ENCODE data around the gene USP40. TPM values are rescaled to one million over a fixed set of nuclear protein-coding genes. Genes with fewer than 3 reads are reported as not detected.

USP40 gene
- total RNA-seq, 1 donor from 2014 or later = 23.8 TPM

DNA sequence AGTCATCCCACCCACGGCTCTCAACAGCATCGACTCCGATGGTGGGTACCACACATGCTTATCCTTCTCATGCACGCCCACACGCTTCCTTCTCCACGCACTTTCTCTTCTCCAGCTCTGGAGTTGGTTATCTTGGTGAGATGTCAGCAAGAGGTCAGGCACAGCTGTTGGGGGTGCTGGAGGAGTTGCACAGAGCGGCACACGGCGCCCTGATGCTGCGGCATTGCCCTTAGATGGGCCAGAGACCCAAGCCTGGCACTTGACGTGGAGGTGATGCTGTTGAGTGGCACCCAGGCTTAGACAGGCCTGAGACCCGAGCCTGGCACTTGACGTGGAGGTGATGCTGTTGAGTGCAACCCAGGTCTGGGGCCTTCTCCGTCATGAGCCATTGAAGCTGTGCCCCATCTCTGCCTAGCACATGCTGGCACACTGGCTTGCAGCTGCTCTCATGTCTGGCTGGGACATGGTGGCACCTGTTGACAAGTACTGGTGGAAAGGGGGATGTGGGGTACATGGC, 129.1 kb downstream of the USP40 start:
- DNase-seq (ENCODE audit: low spot score) = peak; percentile 63
- intact Hi-C loops (cut with DNase I) = no loop called here

DNA sequence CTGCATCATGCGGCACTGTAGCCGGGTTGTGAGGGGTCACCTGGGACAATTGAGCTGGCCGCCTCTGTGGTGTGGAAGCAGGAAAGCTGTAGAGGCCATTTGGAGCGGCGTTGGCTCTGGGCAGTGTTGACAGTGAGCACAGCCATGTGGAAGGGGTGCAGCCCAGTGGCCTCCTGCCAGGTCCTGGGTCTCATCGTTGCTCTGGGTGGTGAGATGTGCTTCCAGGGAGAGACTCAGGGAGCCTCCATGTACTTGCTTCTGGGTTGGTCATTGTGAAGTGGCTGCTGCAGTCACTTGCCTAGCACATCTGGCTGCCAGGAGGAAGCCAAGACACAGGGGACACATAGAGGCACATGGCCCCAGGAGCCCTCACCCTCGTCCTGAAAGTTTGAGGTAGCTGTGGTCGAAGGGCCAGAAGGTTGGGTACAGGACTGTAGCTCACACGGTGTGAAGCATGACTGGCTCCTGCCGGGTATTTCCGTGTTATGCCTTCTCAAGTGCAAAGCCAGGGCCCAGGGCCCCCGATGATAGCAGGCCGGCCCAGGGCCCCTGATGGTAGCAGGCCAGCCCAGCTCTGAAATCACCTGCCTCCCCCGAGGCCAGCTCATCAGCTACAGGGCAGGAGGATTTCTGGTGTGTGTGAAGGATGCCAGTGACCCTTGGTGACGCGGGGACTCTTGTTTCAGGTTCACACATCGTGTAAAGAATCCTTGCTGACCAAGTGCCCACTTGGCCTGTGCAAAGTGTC, 129.7 kb downstream of the USP40 start:
- DNase-seq (ENCODE audit: low spot score) = peak; percentile 76
- intact Hi-C loops (cut with DNase I) = no loop called here

DNA sequence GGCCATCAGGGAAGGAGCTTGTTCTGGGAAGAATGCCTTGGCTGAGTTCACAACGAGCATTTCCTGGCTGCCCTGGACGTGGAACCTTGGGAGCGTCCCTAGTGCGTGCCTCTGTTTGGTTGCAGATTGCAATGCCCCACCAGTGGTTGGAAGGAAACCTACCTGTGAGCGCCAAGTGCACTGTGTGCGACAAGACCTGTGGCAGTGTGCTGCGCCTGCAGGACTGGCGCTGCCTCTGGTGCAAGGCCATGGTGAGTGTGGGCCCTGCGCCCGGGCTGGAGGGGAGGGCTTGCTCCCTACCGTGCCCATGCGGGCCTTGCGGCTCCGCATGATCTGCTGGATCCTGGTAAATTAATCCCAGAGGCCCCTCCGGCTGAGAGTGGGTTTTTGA, 130.4 kb downstream of the USP40 start:
- intact Hi-C loops (cut with DNase I) = no loop called here
- peak; percentile 47 for DNase-seq (ENCODE audit: low spot score)

DNA sequence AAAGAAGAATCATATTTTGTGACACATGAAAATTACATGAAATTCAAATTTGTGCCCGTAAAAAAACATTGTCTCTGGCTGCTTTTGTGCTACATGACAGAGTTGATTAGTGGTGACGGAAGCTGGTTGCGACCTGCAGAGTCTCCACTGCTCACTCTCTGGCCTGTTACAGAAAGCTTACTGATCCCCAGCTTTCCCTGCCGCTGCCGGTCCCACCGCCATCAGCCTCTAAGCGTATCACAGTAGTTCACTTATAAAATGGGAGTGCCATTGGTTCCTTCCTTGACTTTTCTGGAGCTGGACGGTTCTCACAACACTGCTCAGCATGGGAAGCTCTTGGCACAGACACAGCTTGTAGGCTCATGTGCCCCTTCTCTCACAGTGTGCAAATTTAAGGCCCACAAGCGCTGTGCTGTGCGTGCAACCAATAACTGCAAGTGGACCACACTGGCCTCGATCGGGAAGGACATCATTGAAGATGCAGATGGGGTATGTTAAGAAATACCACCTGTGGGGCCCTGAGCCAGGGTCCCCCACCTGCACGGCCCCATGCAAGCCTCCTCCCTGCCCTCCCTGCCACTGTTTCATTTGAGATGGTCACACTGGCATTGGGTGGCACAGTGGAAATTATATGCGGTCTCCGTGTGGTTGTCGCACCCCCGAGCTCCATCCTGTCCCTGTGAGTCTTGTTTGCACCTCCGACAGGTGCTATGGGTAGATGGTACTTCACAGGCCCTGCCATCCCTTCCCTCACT, 131.0 kb downstream of the USP40 start:
- intact Hi-C loops (cut with DNase I) = no loop called here
- DNase-seq (ENCODE audit: low spot score) = peak; percentile 38

DNA sequence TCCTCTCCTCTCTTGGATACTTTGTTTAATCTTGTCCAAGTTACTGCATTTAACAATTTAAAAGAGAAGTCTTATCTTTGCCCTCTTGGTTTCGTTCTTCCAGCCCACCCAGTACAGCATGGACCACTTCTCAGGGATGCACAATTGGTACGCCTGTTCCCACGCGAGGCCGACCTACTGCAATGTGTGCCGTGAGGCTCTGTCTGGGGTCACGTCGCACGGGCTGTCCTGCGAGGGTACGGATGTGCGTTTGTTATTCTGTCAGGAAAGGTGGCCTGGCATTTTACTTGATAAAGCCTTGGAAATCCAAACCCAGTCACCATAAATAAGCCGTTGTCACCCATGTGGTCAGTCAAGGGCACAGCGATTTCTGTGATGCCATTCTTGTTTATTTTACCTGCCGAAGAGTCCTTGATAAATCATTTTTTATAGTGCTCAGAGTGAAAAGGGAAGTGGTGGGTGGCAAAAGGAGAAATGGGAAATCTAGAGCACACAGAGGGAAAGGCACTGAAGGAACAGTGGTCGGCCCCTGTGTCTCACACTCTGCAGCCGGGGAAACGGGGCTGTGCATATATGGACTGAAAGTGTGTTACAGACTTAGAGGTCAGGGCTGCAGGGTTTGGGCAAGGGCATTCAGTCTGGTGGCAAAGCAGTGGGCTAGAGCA, 131.8 kb downstream of the USP40 start:
- peak; percentile 70 for DNase-seq (ENCODE audit: low spot score)
- intact Hi-C loops (cut with DNase I) = no loop called here

DNA sequence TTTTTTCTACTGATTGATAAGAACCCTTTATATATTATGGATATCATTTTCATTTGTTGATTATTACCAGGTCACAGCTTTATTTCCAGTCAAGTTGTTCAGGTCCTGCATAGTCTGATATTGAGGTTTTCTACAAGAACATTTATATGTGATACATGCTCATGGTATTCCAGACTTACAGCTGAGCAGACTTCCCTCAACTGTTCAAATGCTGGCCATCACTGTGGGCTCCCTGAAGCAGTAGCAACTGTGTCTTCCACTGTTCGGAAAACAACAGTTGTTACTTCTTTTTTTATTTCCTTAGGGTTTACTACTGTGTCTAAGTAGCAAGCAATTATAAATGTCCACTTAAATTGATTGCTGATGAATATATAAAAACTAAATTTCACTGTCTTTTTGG, 132.8 kb downstream of the USP40 start:
- intact Hi-C loops (cut with DNase I) = no loop called here
- no peak for DNase-seq (ENCODE audit: low spot score)

DNA sequence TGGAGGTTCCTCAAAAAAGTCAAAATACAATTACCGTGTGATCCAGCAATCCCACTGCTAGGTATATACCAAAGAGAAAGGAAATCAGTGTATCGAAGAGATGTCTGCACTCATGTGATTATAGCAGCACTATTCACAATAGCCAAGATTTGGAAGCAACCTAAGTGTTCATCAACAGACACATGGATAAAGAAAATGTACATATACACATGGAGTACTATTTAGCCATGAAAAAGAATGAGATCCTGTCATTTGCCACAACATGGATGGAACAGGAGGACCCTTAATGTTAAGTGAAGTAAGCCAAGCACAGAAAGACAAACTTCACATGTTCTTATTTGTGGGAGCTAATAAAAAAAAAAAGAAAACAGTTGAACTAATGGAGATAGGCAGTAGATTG, 133.6 kb downstream of the USP40 start:
- intact Hi-C loops (cut with DNase I) = no loop called here
- DNase-seq (ENCODE audit: low spot score) = no peak

DNA sequence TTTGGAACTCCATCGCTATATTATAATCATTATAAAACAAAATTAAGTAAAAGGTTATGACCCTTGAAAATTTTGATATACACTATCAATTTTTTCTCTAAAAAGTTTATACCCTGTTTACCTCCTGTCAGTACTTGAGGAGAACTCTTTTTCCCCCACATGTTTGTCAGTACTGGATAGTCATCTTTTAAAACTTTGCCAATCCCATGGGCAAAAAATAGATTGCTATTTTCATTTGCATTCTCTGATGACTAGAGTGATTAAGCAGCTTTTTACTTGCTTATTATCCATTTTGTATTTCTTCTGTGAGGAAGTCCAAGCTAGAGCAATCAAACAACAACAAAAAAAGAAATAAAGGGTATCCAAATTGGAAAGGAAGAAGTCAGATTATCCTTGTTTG, 135.9 kb downstream of the USP40 start:
- intact Hi-C loops (cut with DNase I) = no loop called here
- no peak for DNase-seq (ENCODE audit: low spot score)

DNA sequence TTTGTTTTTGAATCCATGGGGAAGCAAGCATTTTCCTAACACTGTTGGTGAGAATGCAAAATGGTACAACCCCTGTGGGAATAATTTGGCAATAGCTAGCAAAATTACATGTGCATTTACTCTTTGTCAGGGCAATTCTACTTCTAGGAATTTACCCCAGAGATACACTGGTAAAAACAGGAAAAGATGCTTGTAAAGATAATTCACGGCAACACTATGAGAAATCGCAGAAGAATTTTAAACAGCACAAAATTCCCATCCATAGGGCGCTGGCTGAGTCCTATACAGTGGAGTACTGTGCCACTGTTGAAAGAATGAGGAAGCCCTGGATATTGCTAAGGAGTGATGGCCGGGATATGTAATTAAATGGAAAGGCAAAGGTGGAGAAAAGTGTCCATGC, 136.5 kb downstream of the USP40 start:
- DNase-seq (ENCODE audit: low spot score) = no peak
- intact Hi-C loops (cut with DNase I) = no loop called here

DNA sequence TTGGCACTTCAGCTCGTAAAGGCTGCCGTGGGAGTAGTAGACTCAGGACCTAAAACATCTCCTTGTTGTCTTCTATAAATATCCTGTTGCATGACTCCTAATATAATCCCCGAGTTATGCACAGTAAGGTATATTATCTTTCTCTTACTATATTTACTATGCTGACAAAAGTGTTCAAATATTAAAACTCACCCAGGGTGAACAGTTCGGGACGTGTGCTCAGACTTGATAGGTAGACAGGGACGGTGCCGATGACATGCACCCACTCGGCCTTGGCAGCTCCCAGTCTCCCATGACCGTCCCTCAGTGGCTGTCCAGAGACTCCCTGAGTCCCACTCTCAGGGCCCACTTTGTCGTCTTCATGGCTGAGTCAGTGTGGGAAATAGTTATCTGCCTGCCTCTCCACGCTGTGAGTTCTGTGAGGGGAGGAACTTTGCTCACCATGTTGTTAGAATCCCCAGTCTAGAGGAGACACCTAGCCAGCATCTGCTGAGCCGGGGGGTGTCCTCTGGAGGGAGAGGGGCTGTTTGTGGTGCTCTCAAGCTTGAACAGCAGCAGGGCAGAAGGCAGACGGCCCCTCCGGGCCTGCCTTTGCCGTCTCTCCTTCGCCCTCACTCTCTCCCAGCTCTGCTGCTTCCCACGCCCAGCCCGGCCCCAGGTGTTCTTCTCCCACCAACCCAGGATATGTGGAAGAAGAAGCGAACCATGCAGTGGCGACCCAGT, 137.2 kb downstream of the USP40 start:
- intact Hi-C loops (cut with DNase I) = no loop called here
- no peak for DNase-seq (ENCODE audit: low spot score)

DNA sequence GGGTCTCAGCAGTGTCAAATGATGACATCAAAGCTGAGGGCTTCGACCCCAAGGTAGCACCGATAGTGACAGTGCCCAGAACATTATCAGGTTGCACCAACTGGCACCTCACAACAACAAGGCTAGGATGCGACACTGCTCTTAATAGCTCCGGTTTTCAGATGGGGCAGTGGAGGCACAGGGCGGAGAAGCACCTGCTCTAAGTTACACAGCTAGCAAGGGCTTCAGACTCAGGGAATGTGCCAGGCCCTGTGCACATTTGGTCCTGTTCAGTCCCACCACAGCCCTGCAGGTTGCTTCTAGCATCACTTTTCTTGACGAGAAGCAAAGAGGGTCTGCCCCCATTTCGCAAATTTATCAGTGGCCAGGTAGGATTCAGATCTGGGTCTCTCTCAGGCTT, 138.1 kb downstream of the USP40 start:
- DNase-seq (ENCODE audit: low spot score) = no peak
- intact Hi-C loops (cut with DNase I) = no loop called here

DNA sequence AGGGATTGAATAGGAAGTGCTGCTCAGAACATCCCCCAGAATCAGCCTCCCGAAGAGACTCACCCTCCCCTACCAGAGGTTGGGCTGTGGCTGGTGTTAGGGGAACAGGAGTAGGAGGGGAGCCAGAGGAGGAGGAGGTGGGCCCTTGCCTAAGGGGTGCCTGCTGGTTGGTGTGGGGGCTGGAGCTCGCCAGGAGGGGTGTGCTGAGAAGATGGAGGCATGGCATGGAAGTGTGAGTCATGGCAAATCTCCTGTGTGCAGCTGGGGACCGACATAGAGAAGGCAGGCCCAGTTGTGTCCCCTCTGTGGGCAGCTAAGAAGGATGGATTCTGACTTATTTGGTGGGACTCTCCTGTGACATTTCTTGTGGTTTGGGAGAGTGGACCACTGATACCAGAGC, 138.6 kb downstream of the USP40 start:
- DNase-seq (ENCODE audit: low spot score) = no peak
- intact Hi-C loops (cut with DNase I) = no loop called here

DNA sequence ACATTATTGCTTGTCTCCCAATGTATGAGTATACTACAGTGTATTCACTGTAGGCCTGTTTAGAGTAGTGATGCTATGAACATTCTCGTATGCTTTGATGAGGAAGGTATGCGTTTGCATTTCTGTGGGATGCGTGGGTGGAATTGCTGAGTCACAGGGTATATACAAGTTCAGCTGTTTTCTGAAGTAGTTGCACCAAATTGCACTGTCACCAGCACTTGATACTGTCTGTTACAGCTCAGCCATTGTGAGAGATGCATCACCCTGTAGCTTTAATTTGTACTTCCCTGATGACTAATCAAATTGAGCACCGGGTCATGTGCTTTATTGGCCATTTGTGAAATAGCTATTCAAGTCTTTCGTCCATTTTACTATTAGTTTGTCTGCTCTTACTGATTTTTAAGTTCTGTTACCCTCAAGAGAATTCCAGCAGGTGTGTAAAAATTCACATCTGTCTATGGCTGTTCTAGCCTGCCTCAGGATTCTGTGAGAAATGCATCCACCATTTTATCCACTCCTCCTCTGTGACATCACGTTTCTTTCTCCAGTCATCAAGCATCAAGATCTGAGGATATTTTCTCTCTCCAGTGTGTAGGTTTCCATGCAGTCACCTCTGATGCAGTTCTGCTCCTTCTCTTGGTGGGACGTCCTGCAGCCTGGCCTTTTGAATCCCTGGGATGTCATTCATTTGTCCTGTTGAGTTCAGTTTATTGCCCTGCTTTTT, 139.8 kb downstream of the USP40 start:
- DNase-seq (ENCODE audit: low spot score) = no peak
- intact Hi-C loops (cut with DNase I) = no loop called here

Other genes starting within 250 kb of the USP40 start
- 100 TPM for gene DGKD, start 212.3 kb downstream of the USP40 start, total RNA-seq
- not detected for gene UGT1A8, start 50.9 kb upstream of the USP40 start, total RNA-seq
- not detected for gene UGT1A10, start 69.7 kb upstream of the USP40 start, total RNA-seq
- gene UGT1A9, start 105.1 kb upstream of the USP40 start, total RNA-seq = not detected
- gene UGT1A7, start 115.1 kb upstream of the USP40 start, total RNA-seq = not detected
- not detected for gene UGT1A6, start 126.1 kb upstream of the USP40 start, total RNA-seq
- not detected for gene UGT1A5, start 146.1 kb upstream of the USP40 start, total RNA-seq
- not detected for gene UGT1A4, start 152.0 kb upstream of the USP40 start, total RNA-seq
- not detected for gene UGT1A3, start 162.3 kb upstream of the USP40 start, total RNA-seq
- gene UGT1A1, start 193.5 kb upstream of the USP40 start, total RNA-seq = not detected
- not detected for gene MROH2A, start 211.5 kb upstream of the USP40 start, total RNA-seq

Measured in cardiac septum (tissue), 1 donor.